ENCODE measurements around the gene C19orf85. TPM values are rescaled to one million over a fixed set of nuclear protein-coding genes. Genes with fewer than 3 reads are reported as not detected.

C19orf85 gene
- total RNA-seq, 1 donor, result not detected

DNA sequence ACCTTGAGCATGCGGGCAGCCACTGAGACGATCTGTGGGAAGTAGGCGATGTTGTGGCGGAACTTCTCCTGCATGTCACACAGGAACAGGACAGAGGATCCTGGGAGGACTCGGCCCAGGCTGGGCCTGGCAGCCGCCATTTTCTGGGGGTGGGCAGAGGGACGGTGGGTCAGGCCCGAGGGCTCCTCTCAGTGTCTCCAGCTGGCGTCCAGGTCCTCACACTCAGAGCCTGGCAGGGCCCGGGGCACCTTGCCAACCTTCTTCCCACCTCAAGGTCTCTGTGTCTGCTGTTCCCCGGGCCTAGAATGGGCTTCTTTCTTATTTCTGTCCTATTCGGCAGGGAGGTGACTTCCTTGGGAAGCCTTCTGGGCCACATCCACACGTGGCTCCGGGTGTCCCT lies 8.2 kb downstream of the C19orf85 start:
- no peak for DNase-seq (ENCODE audit: low read depth)
- TF ChIP-seq, protein P1, sequence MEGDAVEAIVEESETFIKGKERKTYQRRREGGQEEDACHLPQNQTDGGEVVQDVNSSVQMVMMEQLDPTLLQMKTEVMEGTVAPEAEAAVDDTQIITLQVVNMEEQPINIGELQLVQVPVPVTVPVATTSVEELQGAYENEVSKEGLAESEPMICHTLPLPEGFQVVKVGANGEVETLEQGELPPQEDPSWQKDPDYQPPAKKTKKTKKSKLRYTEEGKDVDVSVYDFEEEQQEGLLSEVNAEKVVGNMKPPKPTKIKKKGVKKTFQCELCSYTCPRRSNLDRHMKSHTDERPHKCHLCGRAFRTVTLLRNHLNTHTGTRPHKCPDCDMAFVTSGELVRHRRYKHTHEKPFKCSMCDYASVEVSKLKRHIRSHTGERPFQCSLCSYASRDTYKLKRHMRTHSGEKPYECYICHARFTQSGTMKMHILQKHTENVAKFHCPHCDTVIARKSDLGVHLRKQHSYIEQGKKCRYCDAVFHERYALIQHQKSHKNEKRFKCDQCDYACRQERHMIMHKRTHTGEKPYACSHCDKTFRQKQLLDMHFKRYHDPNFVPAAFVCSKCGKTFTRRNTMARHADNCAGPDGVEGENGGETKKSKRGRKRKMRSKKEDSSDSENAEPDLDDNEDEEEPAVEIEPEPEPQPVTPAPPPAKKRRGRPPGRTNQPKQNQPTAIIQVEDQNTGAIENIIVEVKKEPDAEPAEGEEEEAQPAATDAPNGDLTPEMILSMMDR (IDR thresholded peaks at IDR 0.05; ENCODE audit: insufficient read depth, low read depth, low read length), result no peak
- no peak overlapping the region for H3K4me3 ChIP-seq (ENCODE audit: low read depth, low read length)

- TF ChIP-seq, protein P1 (IDR thresholded peaks at IDR 0.05; ENCODE audit: insufficient read depth, low read depth, low read length), result no peak
- DNase-seq (ENCODE audit: low read depth), result no peak
Observed at GRCh38 chr19:55455576-55456235, 8.8 kb downstream of the C19orf85 start.

GRCh38 chr19:55454787-55455243 lies 9.7 kb downstream of the C19orf85 start:
- H3K4me3 ChIP-seq (ENCODE audit: low read depth, low read length), result no peak overlapping the region
- TF ChIP-seq, protein P1 (IDR thresholded peaks at IDR 0.05; ENCODE audit: insufficient read depth, low read depth, low read length), result peak; percentile 76
- DNase-seq (ENCODE audit: low read depth), result peak; percentile 29

More at GRCh38 chr19:55455576-55456235, 8.8 kb downstream of the C19orf85 start:
- H3K4me3 ChIP-seq (ENCODE audit: low read depth, low read length), result no peak overlapping the region

GRCh38 chr19:55453511-55454260 lies 10.9 kb downstream of the C19orf85 start:
- TF ChIP-seq, protein P1 (IDR thresholded peaks at IDR 0.05; ENCODE audit: insufficient read depth, low read depth, low read length), result no peak
- no peak for DNase-seq (ENCODE audit: low read depth)
- no peak overlapping the region for H3K4me3 ChIP-seq (ENCODE audit: low read depth, low read length)

DNA sequence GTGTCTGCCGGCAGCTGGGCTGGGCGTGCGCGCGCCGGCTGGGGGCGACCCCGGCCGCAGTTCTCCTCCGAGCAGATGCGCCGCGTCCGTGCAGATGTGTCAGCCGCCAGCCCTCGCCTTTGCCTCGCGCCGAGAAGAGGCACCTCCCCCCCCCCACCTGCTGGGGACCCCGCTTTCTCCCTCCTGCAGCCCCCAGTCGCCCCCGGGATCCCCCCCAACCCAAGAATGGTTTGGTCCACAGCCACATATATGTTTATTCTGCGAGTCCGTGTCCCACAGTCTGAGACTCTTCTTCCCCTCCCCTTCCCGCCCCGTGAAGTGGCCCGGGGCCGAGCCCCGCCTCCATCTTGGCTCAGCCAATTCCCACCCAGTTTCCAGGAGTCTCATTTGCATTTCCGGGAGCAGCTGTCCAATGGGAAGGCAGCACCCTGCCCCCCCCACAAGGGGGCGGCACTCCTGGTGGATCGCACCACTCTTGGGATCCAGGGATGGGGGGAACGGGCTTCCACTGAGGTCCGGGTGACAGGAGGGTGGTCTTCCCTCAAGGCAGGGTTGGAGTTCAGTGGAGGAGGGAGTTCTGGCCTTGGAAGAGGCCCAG lies 11.7 kb downstream of the C19orf85 start:
- TF ChIP-seq, protein P1 (IDR thresholded peaks at IDR 0.05; ENCODE audit: insufficient read depth, low read depth, low read length), result no peak
- no peak overlapping the region for H3K4me3 ChIP-seq (ENCODE audit: low read depth, low read length)

GRCh38 chr19:55451965-55452748 lies 12.4 kb downstream of the C19orf85 start:
- no peak overlapping the region for H3K4me3 ChIP-seq (ENCODE audit: low read depth, low read length)
- TF ChIP-seq, protein P1 (IDR thresholded peaks at IDR 0.05; ENCODE audit: insufficient read depth, low read depth, low read length), result no peak
- DNase-seq (ENCODE audit: low read depth), result no peak

More for the DNA sequence above, 11.7 kb downstream of the C19orf85 start:
- DNase-seq (ENCODE audit: low read depth), result peak; percentile 65
